GM12891 (cell line): ENCODE measurements around the gene ZNF70.

ENCODE experiments used
- PAX5 ChIP-seq: IDR thresholded peaks from 2 replicates; pipeline ENCODE4 v1.6.1; 2011; ENCODE audit warnings: low read length, moderate library complexity, mild to moderate bottlenecking; ENCODE audit not compliant: insufficient read depth, severe bottlenecking
- POLR2AphosphoS5 ChIP-seq: IDR thresholded peaks from 2 replicates; pipeline ENCODE4 v1.6.1; 2011; ENCODE audit warnings: low read depth, low read length, control low read depth

DNA sequence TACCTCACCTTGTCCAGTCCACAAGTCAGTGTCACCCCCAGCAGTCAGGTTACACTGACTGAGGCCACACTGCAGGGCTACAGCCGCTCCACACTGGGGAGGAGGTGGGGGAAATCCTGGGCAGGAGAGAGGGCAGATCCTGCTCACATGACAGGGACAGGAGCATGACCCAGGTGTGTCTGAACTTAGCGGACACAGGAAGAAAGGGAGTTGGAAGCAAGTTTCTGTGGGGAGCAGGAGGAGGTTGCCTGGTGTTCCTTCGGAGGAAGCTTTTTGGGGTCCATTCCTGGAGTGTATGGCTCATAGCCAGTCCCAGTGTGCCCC is 27.6 kb upstream of the ZNF70 start:
- TF ChIP-seq POLR2AphosphoS5 (no peak), PAX5 (no peak)
